H9 (cell line): ENCODE results near the gene JTB. TPM values are rescaled to one million over a fixed set of nuclear protein-coding genes. Genes with fewer than 3 reads are reported as not detected.
A peak's percentile ranks its signal among the peaks of the same experiment; 100 is the strongest.

Experiments used
- DNase-seq: peaks from one replicate; pipeline ENCODE4 v3.0.0-alpha.2; 2017
- H2AFZ ChIP-seq: one replicate; pipeline ENCODE4 v1.6.1; 2013; ENCODE audit warnings: mild to moderate bottlenecking, low read length, control low read depth, moderate library complexity
- H2AK5ac ChIP-seq: 2 replicates; pipeline ENCODE4 v1.6.1; 2013; ENCODE audit warnings: low read length, control low read depth, mixed read lengths; ENCODE audit not compliant: insufficient read length
- H2BK120ac ChIP-seq: one replicate; pipeline ENCODE4 v1.6.1; 2013; ENCODE audit warnings: low read depth, mild to moderate bottlenecking, low read length, control low read depth, inconsistent platforms; ENCODE audit not compliant: poor library complexity, severe bottlenecking
- H2BK12ac ChIP-seq: 2 replicates; pipeline ENCODE4 v1.6.1; 2013; ENCODE audit warnings: low read length, control low read depth, mixed read lengths, low read depth; ENCODE audit not compliant: insufficient read length
- H2BK15ac ChIP-seq: 2 replicates; pipeline ENCODE4 v1.6.1; 2013; ENCODE audit warnings: low read depth, low read length, control low read depth
- H2BK20ac ChIP-seq: one replicate; pipeline ENCODE4 v1.6.1; 2013; ENCODE audit warnings: low read depth, mild to moderate bottlenecking, low read length, control low read depth, inconsistent platforms; ENCODE audit not compliant: poor library complexity, severe bottlenecking
- H2BK5ac ChIP-seq: 2 replicates; pipeline ENCODE4 v1.6.1; 2013; ENCODE audit warnings: low read length, control low read depth, mixed read lengths; ENCODE audit not compliant: insufficient read length
- H3K14ac ChIP-seq: 2 replicates; pipeline ENCODE4 v1.6.1; 2013; ENCODE audit warnings: low read length, control low read depth; ENCODE audit not compliant: insufficient read depth
- H3K18ac ChIP-seq: 2 replicates; pipeline ENCODE4 v1.6.1; 2013; ENCODE audit warnings: low read depth, mild to moderate bottlenecking, mixed read lengths, low read length, control low read depth; ENCODE audit not compliant: insufficient read length
- H3K23ac ChIP-seq: 2 replicates; pipeline ENCODE4 v1.6.1; 2013; ENCODE audit warnings: low read length, control low read depth, mixed read lengths, low read depth; ENCODE audit not compliant: insufficient read length
- H3K23me2 ChIP-seq: 2 replicates; pipeline ENCODE4 v1.6.1; 2013; ENCODE audit warnings: low read depth, mild to moderate bottlenecking, mixed read lengths, low read length, control low read depth; ENCODE audit not compliant: insufficient read length, poor library complexity, severe bottlenecking
- H3K27ac ChIP-seq: 2 replicates; pipeline ENCODE4 v1.5.1; 2013; ENCODE audit warnings: low read length, control low read depth, mixed read lengths, low read depth; ENCODE audit not compliant: insufficient read length
- H3K27me3 ChIP-seq: 2 replicates; pipeline ENCODE4 v1.6.1; 2013; ENCODE audit warnings: low read length, control low read depth, inconsistent platforms; ENCODE audit not compliant: insufficient read depth
- H3K4ac ChIP-seq: 2 replicates; pipeline ENCODE4 v1.6.1; 2013; ENCODE audit warnings: low read depth, mild to moderate bottlenecking, control low read depth, inconsistent platforms, low read length, moderate library complexity
- H3K4me1 ChIP-seq: 2 replicates; pipeline ENCODE4 v1.6.1; 2013; ENCODE audit warnings: low read length, control low read depth, inconsistent platforms; ENCODE audit not compliant: insufficient read depth
- H3K4me2 ChIP-seq: 2 replicates; pipeline ENCODE4 v1.6.1; 2013; ENCODE audit warnings: low read length, control low read depth, mixed read lengths; ENCODE audit not compliant: insufficient read length, insufficient read depth
- H3K56ac ChIP-seq: 2 replicates; pipeline ENCODE4 v1.6.1; 2013; ENCODE audit warnings: low read depth, mild to moderate bottlenecking, mixed read lengths, low read length, control low read depth; ENCODE audit not compliant: insufficient read length
- H3K79me1 ChIP-seq: 2 replicates; pipeline ENCODE4 v1.6.1; 2013; ENCODE audit warnings: low read depth, mild to moderate bottlenecking, moderate library complexity, low read length, control low read depth, inconsistent platforms; ENCODE audit not compliant: insufficient read depth, poor library complexity, severe bottlenecking
- H3K79me2 ChIP-seq: 2 replicates; pipeline ENCODE4 v1.6.1; 2013; ENCODE audit warnings: low read length, control low read depth, inconsistent platforms; ENCODE audit not compliant: insufficient read depth
- H3K9ac ChIP-seq: 2 replicates; pipeline ENCODE4 v1.6.1; 2013; ENCODE audit warnings: low read length, control low read depth, mixed read lengths; ENCODE audit not compliant: insufficient read length; ENCODE audit errors: extremely low read depth
- H3K9me3 ChIP-seq: one replicate; pipeline ENCODE4 v1.6.1; 2013; ENCODE audit warnings: low read depth, low read length, inconsistent platforms; ENCODE audit not compliant: control insufficient read depth
- H3T11ph ChIP-seq: one replicate; pipeline ENCODE4 v1.6.1; 2013; ENCODE audit warnings: mild to moderate bottlenecking, low read length, control low read depth, inconsistent platforms
- H4K20me1 ChIP-seq: one replicate; pipeline ENCODE4 v1.6.1; 2013; ENCODE audit not compliant: control insufficient read depth, insufficient read length, insufficient read depth
- H4K5ac ChIP-seq: 2 replicates; pipeline ENCODE4 v1.6.1; 2013; ENCODE audit warnings: low read depth, mild to moderate bottlenecking, mixed read lengths, low read length, control low read depth; ENCODE audit not compliant: insufficient read length
- H4K8ac ChIP-seq: replicated peaks from 2 replicates; pipeline ENCODE4 v1.6.1; 2013; ENCODE audit warnings: low read length, control low read depth, mixed read lengths, low read depth; ENCODE audit not compliant: insufficient read length
- H4K91ac ChIP-seq: 2 replicates; pipeline ENCODE4 v1.6.1; 2013; ENCODE audit warnings: low read depth, mild to moderate bottlenecking, moderate library complexity, mixed read lengths, low read length, control low read depth; ENCODE audit not compliant: insufficient read length
- H3K27ac Mint-ChIP-seq, 3 experiments: 2 replicates in 2 of 3; 3 replicates in 1 of 3; pipeline ENCODE4 v1.8.0; 2020 to 2021; ENCODE audit warnings: mixed read lengths in 3 of 3, mild to moderate bottlenecking in 1 of 3, moderate library complexity in 1 of 3
- H3K27me3 Mint-ChIP-seq: 2 replicates; pipeline ENCODE4 v1.8.0; 2021; ENCODE audit warnings: low read depth, mild to moderate bottlenecking, moderate library complexity, mixed read lengths
- H3K36me3 Mint-ChIP-seq, 3 experiments: 2 replicates in 2 of 3; 3 replicates in 1 of 3; pipeline ENCODE4 v1.8.0; 2020 to 2021; ENCODE audit warnings: low read depth in 3 of 3, mixed read lengths in 3 of 3; ENCODE audit not compliant: insufficient read depth in 1 of 3
- H3K4me1 Mint-ChIP-seq, 2 experiments: 2 replicates each; pipeline ENCODE4 v1.8.0; 2020; ENCODE audit warnings: mixed read lengths in 2 of 2
- H3K4me3 Mint-ChIP-seq, 2 experiments: 2 replicates in 1 of 2; 3 replicates in 1 of 2; pipeline ENCODE4 v1.8.0; 2020 to 2021; ENCODE audit warnings: mild to moderate bottlenecking in 2 of 2, mixed read lengths in 2 of 2, moderate library complexity in 1 of 2
- H3K9me3 Mint-ChIP-seq, 2 experiments: 2 replicates in 1 of 2; 3 replicates in 1 of 2; pipeline ENCODE4 v1.8.0; 2020; ENCODE audit warnings: mild to moderate bottlenecking in 2 of 2, mixed read lengths in 2 of 2, moderate library complexity in 1 of 2
- WGBS: extraction: QIAGEN DNeasy Blood & Tissue Kit; methylation state at CpG from one replicate; pipeline ENCODE4 v1.1.7; 2013; ENCODE audit warnings: missing lambda C conversion rate, low lambda C conversion rate, mixed read lengths; ENCODE audit not compliant: insufficient read length; ENCODE audit errors: extremely low coverage; 5-methylcytosine and 5-hydroxymethylcytosine counted together
- total RNA-seq: library from RNA; stranded (reverse); gene quantifications from 2 replicates; pipeline ENCODE4 v1.2.1, GENCODE V29; 2021
- TF ChIP-seq, protein P1 (sequence below): fragments of 200-600 bp; sonication (generic); conservative IDR thresholded peaks from 3 replicates; pipeline ENCODE4 v1.8.0; 2021; ENCODE audit warnings: antibody characterized with exemption, mild to moderate bottlenecking

JTB gene
- total RNA-seq, 1 experiment from 2014 or later, result 85.4 TPM

DNA sequence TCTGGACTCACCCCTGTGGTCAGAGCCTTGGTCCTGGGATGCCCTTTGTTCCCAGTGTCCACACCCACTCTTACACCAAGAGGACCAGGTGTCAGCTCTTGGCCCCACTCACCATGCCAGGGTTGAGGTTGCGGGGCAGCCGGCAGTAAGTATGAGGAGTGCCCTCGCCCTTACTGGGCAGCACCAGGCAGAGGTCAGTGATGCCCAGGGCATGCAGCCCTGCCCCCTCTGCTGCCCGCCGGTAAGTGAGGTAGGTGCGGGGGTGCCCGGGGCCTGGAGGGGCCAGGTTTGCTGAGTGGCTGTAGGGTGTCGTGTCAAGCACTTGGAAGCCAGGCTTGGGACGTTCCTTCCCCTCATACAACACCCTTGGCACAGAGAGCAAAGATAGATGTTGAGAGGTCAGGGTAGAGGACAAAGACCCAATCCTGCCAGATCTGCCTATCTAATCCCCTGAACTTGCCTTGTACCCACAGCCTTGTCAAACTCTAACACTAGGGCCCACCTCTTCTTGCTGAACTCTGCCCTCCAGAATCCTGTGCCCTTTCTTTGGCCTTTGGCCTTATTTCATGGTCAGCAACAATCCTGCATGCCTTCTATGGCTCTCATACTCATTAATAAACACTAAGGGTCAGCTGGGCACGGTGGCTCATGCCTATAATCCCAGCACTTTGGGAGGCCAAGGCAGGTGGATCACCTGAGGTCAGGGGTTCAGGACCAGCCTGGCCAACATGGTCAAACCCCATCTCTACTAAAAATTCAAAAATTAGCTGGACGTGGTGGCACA lies 34.5 kb downstream of the JTB start:
- Histone ChIP-seq H4K20me1 (no peaks in the 10 kb centered on the region), H3K79me1 (peaks cover 3% of the 10 kb centered on the region), H4K8ac (no peak overlapping the region), H3K14ac (no peak overlapping the region), H3K23ac (no peak overlapping the region), H2BK15ac (no peak overlapping the region), H3K56ac (no peak overlapping the region), H3K18ac (no peak overlapping the region), H2BK20ac (no peak overlapping the region), H4K5ac (no peak overlapping the region), H2AFZ (no peak overlapping the region), H3K4me2 (no peak overlapping the region), H3K9ac (no peak overlapping the region), H3K27ac (no peak overlapping the region), H3K4me1 (no peaks in the 10 kb centered on the region; the same call in 1 of the 2 replicates), H3T11ph (no peak overlapping the region), H3K79me2 (no peaks in the 10 kb centered on the region), H2AK5ac (no peak overlapping the region), H3K4ac (no peak overlapping the region), H4K91ac (no peak overlapping the region), H3K23me2 (peaks cover 5% of the 10 kb centered on the region), H2BK5ac (no peak overlapping the region), H2BK120ac (no peak overlapping the region), H3K27me3 (no peaks in the 10 kb centered on the region), H3K9me3 (no peaks in the 10 kb centered on the region), H2BK12ac (no peak overlapping the region)
- no peaks in the 10 kb centered on the region for H3K9me3 Mint-ChIP-seq
- TF ChIP-seq, protein P1, sequence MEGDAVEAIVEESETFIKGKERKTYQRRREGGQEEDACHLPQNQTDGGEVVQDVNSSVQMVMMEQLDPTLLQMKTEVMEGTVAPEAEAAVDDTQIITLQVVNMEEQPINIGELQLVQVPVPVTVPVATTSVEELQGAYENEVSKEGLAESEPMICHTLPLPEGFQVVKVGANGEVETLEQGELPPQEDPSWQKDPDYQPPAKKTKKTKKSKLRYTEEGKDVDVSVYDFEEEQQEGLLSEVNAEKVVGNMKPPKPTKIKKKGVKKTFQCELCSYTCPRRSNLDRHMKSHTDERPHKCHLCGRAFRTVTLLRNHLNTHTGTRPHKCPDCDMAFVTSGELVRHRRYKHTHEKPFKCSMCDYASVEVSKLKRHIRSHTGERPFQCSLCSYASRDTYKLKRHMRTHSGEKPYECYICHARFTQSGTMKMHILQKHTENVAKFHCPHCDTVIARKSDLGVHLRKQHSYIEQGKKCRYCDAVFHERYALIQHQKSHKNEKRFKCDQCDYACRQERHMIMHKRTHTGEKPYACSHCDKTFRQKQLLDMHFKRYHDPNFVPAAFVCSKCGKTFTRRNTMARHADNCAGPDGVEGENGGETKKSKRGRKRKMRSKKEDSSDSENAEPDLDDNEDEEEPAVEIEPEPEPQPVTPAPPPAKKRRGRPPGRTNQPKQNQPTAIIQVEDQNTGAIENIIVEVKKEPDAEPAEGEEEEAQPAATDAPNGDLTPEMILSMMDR, result no peak
- DNase-seq, result no peak
- H3K36me3 Mint-ChIP-seq, result peaks cover 11 to 50% (median 40%) of the 10 kb centered on the region in 3 experiments
- peak overlapping the region in 1 of 3 experiments; percentile 48; a peak in 1 of 7 replicates for H3K27ac Mint-ChIP-seq
- WGBS, result no CpG with 5 or more reads among the region's 11 CpGs
- no peak overlapping the region for H3K4me3 Mint-ChIP-seq
- no peaks in the 10 kb centered on the region for H3K27me3 Mint-ChIP-seq
- peaks cover 10 to 17% of the 10 kb centered on the region in 2 experiments for H3K4me1 Mint-ChIP-seq
